ENCODE data around the gene COL2A1.
"Not testable (repeated sequence)": the region's sequence is repeated elsewhere in the genome, so short reads cannot be mapped to it uniquely, and the experiment has no call there.

COL2A1 gene

GRCh38 chr12:47977046-47977771 is 27.1 kb downstream of the COL2A1 start:
- no peak for DNase-seq (ENCODE audit: low read depth in 2 of 2, low spot score in 1 of 2)

GRCh38 chr12:47975816-47976215 is 28.5 kb downstream of the COL2A1 start:
- no peak for DNase-seq (ENCODE audit: low read depth in 2 of 2, low spot score in 1 of 2)

GRCh38 chr12:47975036-47975620 is 29.1 kb downstream of the COL2A1 start:
- no peak for DNase-seq (ENCODE audit: low read depth in 2 of 2, low spot score in 1 of 2)

DNA sequence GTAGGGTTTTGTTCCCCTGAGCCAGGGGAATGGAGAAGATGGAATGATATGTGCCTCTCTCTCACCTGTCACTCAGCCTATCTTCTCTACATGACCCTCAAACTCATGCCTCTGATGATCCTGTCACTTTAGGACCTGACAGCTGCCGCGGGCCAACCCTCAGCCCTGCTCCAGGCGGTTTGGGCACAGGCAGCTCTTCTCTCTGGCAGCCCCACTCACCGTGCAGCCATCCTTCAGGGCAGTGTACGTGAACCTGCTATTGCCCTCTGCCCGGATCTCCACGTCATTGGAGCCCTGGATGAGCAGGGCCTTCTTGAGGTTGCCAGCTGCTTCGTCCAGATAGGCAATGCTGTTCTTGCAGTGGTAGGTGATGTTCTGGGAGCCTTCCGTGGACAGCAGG is 30.4 kb downstream of the COL2A1 start:
- no peak for DNase-seq (ENCODE audit: low read depth in 2 of 2, low spot score in 1 of 2)

- DNase-seq (ENCODE audit: low read depth in 2 of 2, low spot score in 1 of 2), result no peak
These were observed 31.4 kb downstream of the COL2A1 start for GRCh38 chr12:47972895-47973294.

- DNase-seq (ENCODE audit: low read depth in 2 of 2, low spot score in 1 of 2), result no peak
These were observed 33.4 kb downstream of the COL2A1 start for GRCh38 chr12:47970843-47971242.

- no peak for DNase-seq (ENCODE audit: low read depth in 2 of 2, low spot score in 1 of 2)
These were observed 34.4 kb downstream of the COL2A1 start for GRCh38 chr12:47969845-47970244.

DNA sequence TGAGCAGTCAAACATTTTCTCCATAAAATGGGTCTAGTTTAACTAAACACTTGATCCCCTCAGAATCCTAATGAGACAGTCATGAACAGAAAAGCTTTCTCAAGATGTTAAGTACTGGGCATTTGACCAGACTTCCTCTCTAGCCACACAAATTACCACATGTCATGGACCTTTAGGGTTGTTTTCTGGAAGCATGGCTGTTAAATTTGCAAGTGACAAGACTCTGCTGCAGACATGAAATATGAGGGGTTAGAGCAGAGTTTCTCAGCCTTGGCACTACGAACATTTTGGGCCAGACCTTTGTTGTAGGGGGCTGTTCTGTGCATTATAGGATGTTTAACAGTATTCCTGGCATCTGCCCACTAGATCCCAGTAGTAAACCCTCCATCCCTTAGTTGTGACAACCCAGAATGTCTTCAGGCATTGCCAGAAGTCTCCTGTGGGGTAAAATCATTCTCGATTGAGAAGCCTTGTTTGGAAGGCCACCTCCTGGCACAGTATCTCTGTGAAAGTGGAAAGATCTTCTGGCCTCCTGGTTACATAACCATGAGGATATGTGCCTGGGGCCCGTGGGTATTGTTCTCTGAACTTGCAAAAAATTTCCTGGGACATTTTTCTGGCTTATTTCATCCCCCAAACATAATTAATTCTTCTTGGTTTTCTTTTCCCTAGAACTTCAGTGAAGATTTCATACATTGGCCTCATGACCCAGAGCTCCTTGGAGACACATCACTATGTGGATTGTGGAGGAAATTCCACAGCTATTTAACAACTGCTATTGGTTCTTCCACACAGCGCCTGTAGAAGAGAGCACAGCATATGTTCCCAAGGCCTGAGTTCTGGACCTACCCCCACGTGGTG is 36.6 kb downstream of the COL2A1 start:
- DNase-seq (ENCODE audit: low read depth in 2 of 2, low spot score in 1 of 2), result no peak

- DNase-seq (ENCODE audit: low read depth in 2 of 2, low spot score in 1 of 2), result no peak
These were observed 38.7 kb downstream of the COL2A1 start for GRCh38 chr12:47965581-47965980.

DNA sequence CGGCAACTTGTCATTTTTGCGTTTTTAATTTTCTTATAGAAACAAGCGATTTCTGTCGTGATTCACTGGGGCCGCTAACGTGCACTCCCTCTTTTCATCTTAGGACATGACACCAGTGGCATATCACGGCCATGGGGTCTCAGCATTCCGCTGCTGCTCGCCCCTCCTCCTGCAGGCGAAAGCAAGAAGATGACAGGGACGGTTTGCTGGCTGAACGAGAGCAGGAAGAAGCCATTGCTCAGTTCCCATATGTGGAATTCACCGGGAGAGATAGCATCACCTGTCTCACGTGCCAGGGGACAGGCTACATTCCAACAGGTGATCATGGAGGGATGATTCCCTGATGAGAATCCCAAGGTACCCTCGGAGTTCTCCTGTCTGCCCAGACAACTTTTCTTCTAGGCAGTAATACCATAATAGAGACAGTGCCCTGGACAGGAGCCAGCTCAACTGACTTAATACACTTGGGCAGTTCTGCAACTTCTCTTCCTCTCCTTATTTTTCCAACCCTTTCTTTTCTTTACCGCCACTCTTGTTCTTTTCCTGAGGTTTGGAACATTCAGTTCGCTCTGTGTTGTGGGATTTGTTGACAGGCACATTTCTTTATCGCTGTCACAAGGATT is 40.1 kb downstream of the COL2A1 start:
- no peak for DNase-seq (ENCODE audit: low read depth in 2 of 2, low spot score in 1 of 2)

DNA sequence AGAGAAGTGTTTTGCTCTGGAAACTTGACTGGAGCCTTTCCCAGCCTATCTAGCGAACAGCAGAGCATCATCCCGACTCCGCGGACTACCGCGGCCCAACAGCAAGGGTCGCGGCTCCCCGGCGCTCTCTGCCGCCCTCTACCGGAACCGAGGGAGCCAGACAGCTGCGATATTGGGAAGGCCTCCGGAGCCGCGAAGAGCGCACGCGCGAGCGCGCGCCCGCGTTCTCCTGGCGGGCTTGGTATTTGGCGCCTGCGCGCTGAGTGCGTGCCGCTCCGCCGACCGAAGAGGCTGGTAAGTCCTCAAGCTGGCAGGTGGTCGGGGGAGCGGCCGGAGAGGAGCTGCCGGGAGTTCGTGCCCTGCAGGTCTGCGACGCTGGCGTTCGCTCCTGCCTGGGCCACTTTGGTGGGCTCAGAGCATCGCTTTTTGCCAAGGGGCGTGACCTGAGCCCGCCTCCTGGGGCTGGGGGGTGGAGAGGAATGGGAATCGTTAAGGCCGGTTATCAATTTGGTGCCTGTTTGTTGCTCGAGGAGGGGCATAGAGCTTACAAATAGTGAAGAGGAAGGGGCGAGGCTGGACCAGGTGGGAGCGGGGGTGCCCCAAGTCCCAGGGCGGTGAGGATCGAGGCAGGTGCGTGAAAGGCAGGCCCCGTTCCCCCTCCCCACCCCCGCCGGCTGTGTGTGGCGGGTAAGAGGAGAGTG is 40.8 kb downstream of the COL2A1 start, which contains the start of gene TMEM106C:
Gene TMEM106C (plus strand): TSS at position 257 of the 701 bp plus-strand sequence. CDS start 641 bp downstream, outside the sequence.
- peak; percentile 76 to 80 for DNase-seq (ENCODE audit: low read depth in 2 of 2, low spot score in 1 of 2)

DNA sequence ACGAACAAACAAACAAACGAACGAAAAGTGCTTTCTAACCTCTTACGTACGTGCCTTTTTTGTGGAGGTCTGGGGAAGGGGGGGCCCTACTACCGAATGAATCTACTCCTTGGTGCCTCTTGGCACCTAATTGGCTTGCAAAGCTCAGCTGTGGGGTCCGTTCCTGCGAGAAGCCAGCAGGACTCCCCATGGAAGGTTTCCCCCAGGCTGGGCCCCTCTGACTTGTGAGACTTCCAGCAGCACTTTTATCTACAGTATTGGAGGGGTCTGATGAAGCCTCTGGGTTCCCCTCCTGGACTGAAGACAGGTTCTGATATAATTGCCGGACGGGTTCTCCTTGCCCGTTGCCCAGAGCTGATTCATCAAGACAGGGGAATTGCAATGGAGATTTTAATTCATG is 42.1 kb downstream of the COL2A1 start:
- no peak for DNase-seq (ENCODE audit: low read depth in 2 of 2, low spot score in 1 of 2)

GRCh38 chr12:47957671-47958070 is 46.6 kb downstream of the COL2A1 start:
- DNase-seq (ENCODE audit: low read depth in 2 of 2, low spot score in 1 of 2), result not testable (repeated sequence)

DNA sequence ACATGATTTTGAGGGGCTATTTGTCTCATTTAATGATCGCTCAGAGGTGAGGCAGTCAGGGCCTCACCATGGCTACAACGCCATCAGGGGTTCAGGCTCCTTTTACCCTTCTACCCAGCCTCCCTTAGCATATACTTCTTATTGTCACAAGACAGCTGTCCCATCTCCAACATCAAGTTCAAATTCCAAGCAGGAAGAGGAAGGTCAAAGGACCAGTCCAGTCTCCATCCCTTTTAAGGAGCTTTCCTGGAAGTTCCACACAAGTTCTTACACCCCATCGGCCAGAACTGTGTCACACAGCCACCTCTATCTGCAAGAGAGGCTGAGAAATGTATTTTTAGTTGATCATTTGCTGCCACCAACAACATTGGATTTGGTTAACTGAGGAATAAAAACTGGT is 49.2 kb downstream of the COL2A1 start:
- no peak for DNase-seq (ENCODE audit: low read depth in 2 of 2, low spot score in 1 of 2)

DNA sequence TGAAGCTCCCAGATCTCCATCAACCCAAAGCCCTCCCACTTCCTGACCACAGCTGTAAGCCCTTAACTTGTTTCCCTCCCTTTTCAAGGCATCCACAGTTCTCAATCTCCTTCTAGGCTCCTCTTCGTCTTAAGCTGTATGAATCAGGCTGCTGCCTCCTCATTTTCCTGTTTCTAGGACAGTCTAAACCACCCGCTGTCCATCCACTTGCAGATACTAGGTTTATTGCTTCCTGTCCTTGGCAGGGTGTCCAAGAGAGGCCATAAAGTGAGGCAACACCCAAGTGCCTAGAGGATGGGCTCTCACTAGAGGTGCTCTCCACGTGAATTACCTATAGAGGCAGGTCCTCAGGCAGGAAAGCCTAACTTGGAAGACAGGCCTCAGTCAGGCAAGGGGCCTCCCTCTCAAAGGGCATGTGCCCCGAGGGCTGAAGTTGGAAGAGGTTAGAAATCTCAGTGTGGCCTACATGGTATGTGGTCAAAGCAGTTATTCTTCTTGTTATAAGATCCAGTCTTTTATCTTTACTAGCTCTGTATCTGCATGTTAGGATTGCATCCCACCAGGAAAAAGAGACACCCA is 49.7 kb downstream of the COL2A1 start:
- no peak for DNase-seq (ENCODE audit: low read depth in 2 of 2, low spot score in 1 of 2)

- no peak for DNase-seq (ENCODE audit: low read depth in 2 of 2, low spot score in 1 of 2)
These were observed 50.2 kb downstream of the COL2A1 start for GRCh38 chr12:47954058-47954457.

DNA sequence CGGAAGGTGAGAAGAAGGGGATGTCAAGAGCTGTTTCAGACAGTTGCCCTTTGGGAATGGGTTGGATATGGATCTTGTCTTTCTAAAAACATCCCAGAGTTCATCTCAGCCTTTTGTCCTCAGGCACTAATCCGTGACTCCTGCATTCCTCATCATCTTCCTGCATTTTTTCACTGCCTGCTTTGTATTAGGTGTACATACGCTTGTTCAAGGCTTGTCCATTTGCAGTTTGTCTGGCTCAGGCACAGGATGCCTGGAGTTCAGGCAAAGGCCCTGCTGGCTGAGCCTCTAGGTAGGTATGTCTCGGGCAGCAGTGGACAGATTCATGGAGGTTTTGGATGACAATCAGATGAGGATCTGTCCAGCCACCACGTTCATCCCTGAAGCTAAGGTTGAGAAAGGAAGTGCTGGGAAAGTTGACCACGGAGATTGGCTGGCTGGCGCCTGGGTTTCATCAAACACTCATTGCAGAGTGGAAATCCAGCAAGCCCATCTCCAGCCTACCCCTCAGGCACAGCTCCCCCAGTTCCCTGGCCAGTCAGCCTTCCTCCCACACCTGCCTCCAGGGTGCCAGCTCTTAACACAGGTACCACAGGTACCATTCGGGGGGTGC is 53.3 kb downstream of the COL2A1 start:
- DNase-seq (ENCODE audit: low read depth in 2 of 2, low spot score in 1 of 2), result no peak

- no peak for DNase-seq (ENCODE audit: low read depth in 2 of 2, low spot score in 1 of 2)
These were observed 54.6 kb downstream of the COL2A1 start for GRCh38 chr12:47949441-47950341.

- no peak for DNase-seq (ENCODE audit: low read depth in 2 of 2, low spot score in 1 of 2)
These were observed 56.9 kb downstream of the COL2A1 start for GRCh38 chr12:47947341-47947740.
